ENCODE data around the gene EHD2.
"Not testable (repeated sequence)": the region's sequence is repeated elsewhere in the genome, so short reads cannot be mapped to it uniquely, and the experiment has no call there.

Gene EHD2, protein sequence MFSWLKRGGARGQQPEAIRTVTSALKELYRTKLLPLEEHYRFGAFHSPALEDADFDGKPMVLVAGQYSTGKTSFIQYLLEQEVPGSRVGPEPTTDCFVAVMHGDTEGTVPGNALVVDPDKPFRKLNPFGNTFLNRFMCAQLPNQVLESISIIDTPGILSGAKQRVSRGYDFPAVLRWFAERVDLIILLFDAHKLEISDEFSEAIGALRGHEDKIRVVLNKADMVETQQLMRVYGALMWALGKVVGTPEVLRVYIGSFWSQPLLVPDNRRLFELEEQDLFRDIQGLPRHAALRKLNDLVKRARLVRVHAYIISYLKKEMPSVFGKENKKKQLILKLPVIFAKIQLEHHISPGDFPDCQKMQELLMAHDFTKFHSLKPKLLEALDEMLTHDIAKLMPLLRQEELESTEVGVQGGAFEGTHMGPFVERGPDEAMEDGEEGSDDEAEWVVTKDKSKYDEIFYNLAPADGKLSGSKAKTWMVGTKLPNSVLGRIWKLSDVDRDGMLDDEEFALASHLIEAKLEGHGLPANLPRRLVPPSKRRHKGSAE

GRCh38 chr19:47713046-47714021, at the start of gene EHD2:
Gene EHD2, plus strand, starts transcription at chr19:47713422. Its CDS starts 3,191 bp downstream, at chr19:47716613.
- in situ Hi-C loops (cut with HindIII; ENCODE audit: low sequenced_read_pairs), result no loop called here

DNA sequence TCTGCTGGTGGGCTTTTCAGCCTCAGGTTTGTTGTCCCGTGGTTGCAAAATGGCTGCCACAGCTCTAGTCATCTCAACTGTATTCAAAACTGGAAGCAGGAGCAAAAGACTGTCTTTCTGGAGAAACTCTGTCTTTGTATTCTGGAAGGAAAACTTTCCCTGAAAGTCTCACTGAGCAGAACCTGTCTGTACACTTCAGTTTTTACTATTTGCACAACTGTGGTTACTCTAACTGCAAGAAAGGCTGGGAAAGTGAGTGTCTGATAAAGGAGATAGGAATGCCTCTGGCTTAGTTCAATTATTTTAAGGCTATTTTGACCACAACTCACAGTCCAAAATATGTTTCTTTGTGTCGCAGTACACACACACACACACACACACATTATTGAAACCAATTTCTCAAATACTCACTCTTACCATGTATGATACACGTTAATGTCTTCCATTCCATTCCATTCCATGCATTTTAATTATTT, 49.7 kb upstream of the EHD2 start:
- in situ Hi-C loops (cut with HindIII; ENCODE audit: low sequenced_read_pairs), result no loop called here

GRCh38 chr19:47663911-47664771, 49.1 kb upstream of the EHD2 start:
- in situ Hi-C loops (cut with HindIII; ENCODE audit: low sequenced_read_pairs), result no loop called here

DNA sequence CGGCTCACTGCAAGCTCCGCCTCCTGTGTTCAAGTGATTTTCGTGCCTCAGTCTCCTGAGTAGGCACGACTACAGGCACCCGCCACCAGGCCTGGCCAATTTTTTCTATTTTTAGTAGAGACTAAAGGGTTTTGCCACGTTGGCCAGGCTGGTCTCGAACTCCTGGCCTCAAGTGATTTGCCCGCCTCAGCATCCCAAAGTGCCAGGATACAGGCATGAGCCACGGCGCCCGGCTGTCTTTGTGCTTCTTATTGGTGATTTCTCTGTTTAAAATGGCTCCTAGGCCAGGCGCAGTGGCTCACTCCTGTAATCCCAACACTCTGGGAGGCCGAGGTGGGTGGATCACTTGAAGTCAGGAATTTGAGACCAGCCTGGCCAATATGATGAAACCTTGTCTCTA, 44.7 kb upstream of the EHD2 start:
- in situ Hi-C loops (cut with HindIII; ENCODE audit: low sequenced_read_pairs), result not testable (repeated sequence)

GRCh38 chr19:47670736-47671135, 42.5 kb upstream of the EHD2 start:
- in situ Hi-C loops (cut with HindIII; ENCODE audit: low sequenced_read_pairs), result no loop called here

GRCh38 chr19:47671499-47671898, 41.7 kb upstream of the EHD2 start:
- in situ Hi-C loops (cut with HindIII; ENCODE audit: low sequenced_read_pairs), result no loop called here

DNA sequence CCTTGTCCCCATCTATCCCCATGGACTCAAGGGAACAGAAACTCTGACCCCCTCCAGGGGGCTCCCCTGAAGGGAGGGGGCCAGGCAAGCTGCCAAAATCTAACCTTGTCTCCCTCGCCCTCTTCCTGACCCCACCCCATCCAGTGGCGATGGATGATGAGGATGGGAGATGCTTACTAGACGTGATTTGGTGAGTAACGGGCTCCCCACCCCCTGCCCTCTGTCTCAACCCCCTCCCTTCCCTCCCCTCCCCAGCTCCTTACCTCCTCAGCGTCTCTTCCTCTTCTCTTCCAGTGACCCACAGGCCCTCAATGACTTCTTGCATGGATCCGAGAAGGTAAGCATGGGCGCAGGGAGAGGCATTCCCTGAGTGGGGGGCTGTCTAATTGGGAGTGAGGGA, 39.8 kb upstream of the EHD2 start:
- in situ Hi-C loops (cut with HindIII; ENCODE audit: low sequenced_read_pairs), result no loop called here

DNA sequence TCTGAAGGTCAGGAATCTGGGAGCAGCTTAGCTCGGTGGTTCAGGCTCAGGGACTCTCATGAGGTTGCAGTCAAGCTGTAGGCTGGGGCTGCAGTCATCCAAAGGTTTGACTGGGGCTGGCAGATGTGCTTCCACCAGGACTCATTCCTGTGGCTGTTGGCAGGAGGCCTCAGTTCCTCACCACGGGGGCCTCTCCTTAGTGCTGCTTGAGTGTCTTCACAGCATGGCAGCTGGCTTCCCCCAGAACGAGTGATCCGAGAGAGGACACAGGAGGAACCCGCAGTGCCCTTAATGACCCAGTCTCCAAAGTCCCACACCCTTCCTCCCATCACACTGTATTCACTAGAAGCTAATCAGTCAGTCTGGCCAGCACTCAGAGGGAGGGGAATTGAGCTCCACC, 38.7 kb upstream of the EHD2 start:
- in situ Hi-C loops (cut with HindIII; ENCODE audit: low sequenced_read_pairs), result no loop called here

DNA sequence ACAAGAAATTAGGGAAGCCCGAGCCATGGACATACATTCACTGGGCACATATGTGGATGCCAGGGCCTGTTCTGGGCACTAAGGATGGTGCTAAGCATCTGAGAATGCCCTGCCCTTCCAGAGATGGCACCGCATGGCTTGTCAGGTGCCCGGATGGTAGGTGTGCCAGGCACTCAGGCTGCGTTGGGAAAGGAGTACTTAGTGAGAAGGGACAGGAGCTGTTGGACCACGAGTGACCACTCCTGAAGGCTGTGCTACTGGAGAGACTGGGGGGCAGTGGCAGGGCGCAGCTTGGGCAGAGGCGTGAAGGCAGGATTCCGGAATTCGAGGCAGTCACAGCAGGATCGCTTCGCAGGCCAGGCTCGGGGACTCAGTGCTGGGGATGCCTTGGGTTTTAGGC, 38.0 kb upstream of the EHD2 start:
- in situ Hi-C loops (cut with HindIII; ENCODE audit: low sequenced_read_pairs), result no loop called here

DNA sequence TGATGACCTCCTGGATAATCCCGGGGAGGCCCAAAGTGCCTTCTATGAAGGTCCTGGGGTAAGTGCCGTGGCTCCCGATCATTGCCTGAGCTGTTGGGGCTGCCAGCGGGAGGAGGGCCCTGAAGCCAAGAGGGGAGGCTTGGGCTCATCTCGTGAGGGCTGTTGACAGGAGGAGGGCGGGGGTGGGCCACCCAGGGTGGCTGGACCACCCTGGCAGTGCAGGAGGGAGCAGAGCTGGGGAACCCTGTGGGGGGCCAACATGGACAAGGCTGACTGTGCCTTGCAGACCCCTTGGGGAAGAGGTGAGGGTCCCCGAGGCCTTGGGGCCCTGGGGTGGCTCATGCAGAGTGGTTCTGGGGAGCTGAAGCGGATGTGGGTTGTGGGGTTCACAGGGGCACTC, 37.4 kb upstream of the EHD2 start:
- in situ Hi-C loops (cut with HindIII; ENCODE audit: low sequenced_read_pairs), result no loop called here

DNA sequence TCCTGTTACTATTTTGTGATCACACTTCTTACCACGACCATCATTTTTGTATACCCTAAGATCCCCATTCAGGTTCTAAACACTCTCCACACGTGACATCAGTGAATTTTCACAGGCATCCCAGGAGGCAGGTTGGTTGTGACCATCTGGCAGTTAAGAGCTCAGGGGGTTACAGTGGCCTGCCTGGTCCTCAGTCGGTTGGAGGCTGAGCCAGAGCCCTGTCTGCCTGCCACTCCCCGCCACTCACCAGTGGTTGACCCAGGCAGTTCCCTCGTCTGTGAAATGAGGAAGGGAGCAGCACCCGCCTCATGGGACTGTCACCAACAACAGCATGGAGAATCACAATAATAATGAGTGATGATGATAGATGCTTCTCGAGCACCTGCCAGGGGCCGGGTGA, 36.4 kb upstream of the EHD2 start:
- in situ Hi-C loops (cut with HindIII; ENCODE audit: low sequenced_read_pairs), result no loop called here

- in situ Hi-C loops (cut with HindIII; ENCODE audit: low sequenced_read_pairs), result no loop called here
Observed at GRCh38 chr19:47679251-47679900, 33.8 kb upstream of the EHD2 start.

DNA sequence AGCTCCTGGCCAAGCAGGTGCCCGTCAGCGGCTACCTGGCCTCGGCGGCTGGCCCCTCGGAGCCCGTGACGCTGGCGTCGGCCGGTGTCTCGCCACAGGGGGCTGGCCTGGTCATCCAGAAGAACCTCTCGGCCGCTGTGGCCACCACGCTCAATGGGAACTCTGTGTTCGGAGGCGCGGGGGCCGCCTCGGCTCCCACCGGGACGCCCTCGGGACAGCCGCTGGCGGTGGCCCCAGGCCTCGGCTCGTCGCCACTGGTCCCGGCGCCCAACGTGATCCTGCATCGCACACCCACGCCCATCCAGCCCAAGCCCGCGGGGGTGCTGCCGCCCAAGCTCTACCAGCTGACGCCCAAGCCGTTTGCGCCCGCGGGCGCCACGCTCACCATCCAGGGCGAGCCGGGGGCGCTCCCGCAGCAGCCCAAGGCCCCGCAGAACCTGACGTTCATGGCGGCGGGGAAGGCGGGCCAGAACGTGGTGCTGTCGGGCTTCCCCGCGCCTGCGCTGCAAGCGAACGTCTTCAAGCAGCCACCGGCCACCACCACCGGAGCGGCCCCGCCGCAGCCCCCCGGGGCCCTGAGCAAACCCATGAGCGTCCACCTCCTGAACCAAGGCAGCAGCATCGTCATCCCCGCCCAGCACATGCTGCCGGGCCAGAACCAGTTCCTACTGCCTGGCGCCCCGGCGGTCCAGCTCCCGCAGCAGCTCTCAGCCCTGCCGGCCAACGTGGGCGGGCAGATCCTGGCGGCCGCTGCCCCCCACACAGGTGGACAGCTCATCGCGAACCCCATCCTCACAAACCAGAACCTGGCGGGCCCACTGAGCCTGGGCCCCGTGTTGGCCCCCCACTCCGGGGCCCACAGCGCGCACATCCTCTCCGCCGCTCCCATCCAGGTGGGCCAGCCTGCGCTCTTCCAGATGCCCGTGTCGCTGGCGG, 33.0 kb upstream of the EHD2 start:
- in situ Hi-C loops (cut with HindIII; ENCODE audit: low sequenced_read_pairs), result no loop called here

GRCh38 chr19:47680858-47681332, 32.3 kb upstream of the EHD2 start:
- in situ Hi-C loops (cut with HindIII; ENCODE audit: low sequenced_read_pairs), result no loop called here

GRCh38 chr19:47681388-47681787, 31.8 kb upstream of the EHD2 start:
- in situ Hi-C loops (cut with HindIII; ENCODE audit: low sequenced_read_pairs), result no loop called here

DNA sequence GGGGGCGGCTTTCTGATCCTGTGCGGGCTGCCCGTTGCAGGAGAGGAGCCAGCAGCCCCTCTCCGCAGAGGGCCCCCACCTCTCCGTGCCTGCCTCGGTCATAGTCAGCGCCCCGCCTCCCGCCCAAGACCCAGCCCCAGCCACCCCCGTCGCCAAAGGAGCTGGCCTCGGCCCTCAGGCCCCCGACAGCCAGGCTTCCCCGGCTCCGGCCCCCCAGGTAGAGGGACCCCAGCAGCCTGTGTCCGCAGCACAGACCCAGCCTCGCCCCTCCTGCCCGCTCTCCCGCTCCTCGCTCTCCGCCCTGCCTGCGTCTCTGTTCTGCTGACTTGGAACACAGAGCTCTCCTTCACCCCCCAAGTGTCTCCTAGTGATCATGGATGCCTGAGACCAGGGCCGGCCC, 31.3 kb upstream of the EHD2 start:
- in situ Hi-C loops (cut with HindIII; ENCODE audit: low sequenced_read_pairs), result no loop called here

- in situ Hi-C loops (cut with HindIII; ENCODE audit: low sequenced_read_pairs), result no loop called here
Observed at GRCh38 chr19:47682939-47683338, 30.3 kb upstream of the EHD2 start.

GRCh38 chr19:47686679-47687450, 26.4 kb upstream of the EHD2 start:
- in situ Hi-C loops (cut with HindIII; ENCODE audit: low sequenced_read_pairs), result no loop called here
